Caki2 (cell line): ENCODE data around the gene ANKRD30A. TPM values are rescaled to one million over a fixed set of nuclear protein-coding genes. Genes with fewer than 3 reads are reported as not detected.
"Not testable (repeated sequence)": the region's sequence is repeated elsewhere in the genome, so short reads cannot be mapped to it uniquely, and the experiment has no call there.

Experiments
- DNase-seq: peaks from one replicate; pipeline ENCODE4 v3.0.0-alpha.2; 2015; ENCODE audit warnings: low read depth
- in situ Hi-C: cut with HindIII; loops from 2 replicates; pipeline ENCODE4 v1.10.0; 2016; ENCODE audit warnings: low sequenced_read_pairs, low pct_unique_long_range_greater_than_20kb, mixed read lengths
- total RNA-seq: library from RNA; depleted of rRNA; stranded (reverse); fragments of >200 nt; shearing (Covaris generic); gene quantifications from 2 replicates; pipeline ENCODE4 v1.2.3, GENCODE V29; 2014; ENCODE audit warnings: low replicate concordance; rRNA removed

ANKRD30A gene, protein sequence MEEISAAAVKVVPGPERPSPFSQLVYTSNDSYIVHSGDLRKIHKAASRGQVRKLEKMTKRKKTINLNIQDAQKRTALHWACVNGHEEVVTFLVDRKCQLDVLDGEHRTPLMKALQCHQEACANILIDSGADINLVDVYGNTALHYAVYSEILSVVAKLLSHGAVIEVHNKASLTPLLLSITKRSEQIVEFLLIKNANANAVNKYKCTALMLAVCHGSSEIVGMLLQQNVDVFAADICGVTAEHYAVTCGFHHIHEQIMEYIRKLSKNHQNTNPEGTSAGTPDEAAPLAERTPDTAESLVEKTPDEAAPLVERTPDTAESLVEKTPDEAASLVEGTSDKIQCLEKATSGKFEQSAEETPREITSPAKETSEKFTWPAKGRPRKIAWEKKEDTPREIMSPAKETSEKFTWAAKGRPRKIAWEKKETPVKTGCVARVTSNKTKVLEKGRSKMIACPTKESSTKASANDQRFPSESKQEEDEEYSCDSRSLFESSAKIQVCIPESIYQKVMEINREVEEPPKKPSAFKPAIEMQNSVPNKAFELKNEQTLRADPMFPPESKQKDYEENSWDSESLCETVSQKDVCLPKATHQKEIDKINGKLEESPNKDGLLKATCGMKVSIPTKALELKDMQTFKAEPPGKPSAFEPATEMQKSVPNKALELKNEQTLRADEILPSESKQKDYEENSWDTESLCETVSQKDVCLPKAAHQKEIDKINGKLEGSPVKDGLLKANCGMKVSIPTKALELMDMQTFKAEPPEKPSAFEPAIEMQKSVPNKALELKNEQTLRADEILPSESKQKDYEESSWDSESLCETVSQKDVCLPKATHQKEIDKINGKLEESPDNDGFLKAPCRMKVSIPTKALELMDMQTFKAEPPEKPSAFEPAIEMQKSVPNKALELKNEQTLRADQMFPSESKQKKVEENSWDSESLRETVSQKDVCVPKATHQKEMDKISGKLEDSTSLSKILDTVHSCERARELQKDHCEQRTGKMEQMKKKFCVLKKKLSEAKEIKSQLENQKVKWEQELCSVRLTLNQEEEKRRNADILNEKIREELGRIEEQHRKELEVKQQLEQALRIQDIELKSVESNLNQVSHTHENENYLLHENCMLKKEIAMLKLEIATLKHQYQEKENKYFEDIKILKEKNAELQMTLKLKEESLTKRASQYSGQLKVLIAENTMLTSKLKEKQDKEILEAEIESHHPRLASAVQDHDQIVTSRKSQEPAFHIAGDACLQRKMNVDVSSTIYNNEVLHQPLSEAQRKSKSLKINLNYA (N-terminal part only)
- total RNA-seq = not detected in 2 replicates

DNA sequence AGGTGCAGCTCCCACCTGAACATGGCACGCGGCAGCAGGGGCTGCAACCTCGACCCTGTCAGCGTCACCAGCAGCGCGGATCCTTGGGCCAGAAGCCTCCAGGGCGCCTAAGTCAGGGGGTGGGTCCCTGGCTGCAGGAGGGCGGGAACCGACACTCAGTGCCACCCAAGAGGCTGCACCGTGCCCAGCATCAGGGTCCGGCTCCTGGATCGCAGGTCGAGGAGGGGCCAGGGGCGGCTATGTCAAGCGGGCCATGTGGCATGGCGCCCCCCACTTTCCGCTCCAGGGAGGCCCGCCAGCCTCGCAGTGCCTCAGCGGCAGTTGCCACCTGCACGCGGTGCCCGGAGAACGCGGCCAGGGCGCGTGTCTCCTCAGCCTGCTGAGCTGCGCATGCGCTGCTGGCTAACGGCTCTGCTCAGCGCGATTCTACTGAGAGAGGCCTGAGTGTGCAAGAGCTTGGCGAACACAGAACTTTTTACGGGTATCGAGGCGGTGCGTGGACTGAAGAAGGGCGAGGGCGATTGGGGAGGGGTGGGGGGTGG lies at the start of gene ANKRD30A:
TSS of gene ANKRD30A (plus strand) at position 408 of the 542 bp plus-strand sequence. CDS start 190 bp downstream, outside the sequence.
- in situ Hi-C loops = no loop called here
- no peak for DNase-seq

DNA sequence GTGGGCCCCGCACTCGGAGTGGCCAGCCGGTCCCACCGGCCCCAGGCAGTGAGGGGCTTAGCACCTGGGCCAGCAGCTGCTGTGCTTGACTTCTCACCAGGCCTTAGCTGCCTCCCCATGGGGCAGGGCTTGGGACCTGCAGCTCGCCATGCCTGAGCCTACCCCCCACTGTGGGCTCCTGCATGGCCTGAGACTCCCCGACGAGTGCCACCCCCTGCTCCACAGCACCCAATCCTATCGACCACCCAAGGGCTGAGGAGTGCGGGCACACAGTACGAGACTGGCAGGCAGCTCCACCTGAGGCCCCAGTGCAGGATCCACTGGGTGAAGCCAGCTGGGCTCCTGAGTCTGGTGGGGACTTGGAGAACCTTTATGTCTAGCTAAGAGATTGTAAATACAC lies 49.3 kb upstream of the ANKRD30A start:
- in situ Hi-C loops, DNase-seq: not testable (repeated sequence)

DNA sequence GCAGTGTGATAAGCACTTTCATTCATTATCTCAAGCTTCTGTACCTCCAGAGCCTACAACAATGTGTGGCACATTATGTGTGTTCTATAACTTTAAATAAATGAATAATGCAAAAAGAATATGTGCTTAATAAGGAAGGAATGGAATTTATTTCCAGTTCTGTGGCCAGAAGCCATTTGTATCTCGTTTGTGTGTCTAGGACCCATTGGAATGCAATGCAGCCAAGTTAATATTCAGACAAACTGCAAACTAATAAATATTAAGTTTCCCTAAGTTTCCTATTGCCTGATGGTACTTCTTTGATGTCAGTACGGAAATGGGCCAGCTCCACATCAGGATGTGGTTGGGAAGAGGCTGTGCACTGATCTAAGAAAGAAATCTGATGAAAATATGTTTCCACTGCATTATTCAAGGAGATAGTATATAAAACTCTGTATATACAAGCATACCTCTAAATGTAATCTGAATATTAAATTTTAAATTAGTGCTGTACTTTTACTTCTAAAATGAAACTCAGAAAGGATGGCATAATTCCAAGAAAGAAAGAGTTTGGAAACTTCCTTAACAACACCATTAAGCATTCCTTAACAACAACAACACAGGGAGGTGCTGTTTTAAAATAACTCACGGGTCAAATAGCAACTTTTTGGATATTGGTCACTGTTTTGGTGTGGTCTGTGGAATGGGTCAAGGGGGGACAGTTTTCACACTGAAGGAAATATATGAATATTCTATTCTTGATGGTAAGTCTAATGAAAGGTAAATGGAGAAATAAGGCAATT lies 29.4 kb upstream of the ANKRD30A start:
- DNase-seq = no peak
- in situ Hi-C loops = no loop called here

DNA sequence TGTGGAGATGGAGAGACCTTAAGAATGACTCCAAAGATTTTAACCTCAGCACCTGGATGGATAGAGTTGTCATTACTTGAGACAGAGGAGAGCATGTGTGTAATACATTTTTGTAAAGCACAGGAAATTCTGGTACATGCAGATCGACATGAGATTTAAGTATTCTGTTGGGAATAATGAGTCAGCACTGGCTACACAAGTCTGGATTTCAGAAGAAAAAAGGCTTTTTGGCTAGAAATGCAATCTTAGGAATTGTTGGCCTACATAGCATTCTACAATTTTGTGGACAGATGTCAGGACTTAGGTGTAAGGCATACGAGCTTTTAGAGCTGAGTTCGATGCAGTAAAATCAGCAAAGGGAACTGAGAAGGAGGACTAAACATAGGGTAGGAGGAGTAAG lies 24.1 kb upstream of the ANKRD30A start:
- no peak for DNase-seq
- in situ Hi-C loops = no loop called here

DNA sequence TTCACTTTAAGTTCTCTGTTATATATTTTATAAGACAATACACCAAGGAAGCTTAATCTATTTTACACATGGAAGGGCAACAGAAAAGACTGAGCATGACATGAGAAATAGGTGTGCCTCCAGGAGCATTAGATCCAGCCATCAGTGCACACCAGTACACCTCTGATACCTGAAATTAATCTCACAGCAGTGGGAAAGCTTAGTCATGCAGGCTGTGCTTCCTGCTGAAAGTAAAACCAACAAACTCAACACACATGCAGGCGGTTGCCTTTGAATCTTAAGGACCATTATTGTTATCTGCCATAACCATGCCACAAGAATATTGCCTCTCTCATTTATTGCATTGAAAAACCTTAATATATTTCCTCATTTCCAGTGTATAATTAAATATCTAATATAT lies 16.4 kb upstream of the ANKRD30A start:
- in situ Hi-C loops = no loop called here
- no peak for DNase-seq

DNA sequence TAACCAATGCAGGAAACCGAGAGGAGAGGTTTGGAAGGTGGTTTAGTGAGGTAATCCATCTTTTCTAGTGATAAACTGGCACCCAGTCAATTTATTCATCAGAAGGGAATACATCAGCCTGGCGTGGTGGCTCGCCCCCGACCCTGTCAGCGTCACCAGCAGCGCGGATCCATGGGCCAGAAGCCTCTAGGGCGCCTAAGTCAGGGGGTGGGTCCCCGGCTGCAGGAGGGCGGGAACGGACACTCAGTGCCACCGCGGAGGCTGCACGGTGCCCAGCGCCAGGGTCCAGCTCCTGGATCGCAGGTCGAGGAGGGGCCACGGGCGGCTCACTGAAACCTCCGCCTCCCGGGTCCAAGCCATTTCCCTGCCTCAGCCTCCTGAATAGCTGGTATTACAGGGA lies 866 bp upstream of the ANKRD30A start:
- in situ Hi-C loops = no loop called here
- DNase-seq = no peak

DNA sequence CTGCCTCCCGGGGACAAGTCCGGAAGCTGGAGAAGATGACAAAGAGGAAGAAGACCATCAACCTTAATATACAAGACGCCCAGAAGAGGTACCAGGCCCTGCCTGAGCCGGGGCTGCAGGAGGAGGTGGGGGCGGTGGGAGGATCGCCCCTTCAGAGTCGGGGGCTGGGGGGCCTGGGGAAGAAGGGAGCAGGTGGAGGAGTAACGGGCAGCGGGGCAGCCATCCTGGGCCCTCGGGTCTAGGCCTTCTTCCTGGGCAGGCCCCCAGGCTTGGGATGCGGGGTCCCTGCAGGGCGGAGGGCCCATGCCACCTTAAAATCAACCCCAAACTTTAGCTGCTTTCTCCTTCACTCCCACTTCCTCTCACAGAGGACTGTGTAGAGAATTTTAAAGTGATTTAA lies 523 bp downstream of the ANKRD30A start:
- in situ Hi-C loops = no loop called here
- no peak for DNase-seq

DNA sequence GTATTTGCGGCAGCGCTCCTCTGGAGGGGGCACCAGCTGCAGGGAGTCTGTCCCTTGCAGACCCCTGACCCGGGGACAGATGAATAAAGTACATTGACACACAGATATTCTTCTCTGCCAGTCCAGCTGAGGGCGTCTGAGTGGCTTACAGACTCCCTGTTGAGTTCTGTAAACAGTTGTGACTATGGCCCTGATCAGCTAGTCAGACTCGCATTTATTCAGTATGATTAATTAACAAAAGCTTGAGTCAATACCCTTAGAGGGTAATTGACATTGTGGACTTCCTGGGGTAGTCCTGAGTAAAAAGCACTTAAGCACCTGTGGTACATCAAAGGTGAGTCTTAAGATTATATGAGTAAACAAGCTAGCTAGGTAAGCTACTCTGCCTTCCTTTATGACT lies 21.0 kb downstream of the ANKRD30A start:
- in situ Hi-C loops = no loop called here
- DNase-seq = no peak

DNA sequence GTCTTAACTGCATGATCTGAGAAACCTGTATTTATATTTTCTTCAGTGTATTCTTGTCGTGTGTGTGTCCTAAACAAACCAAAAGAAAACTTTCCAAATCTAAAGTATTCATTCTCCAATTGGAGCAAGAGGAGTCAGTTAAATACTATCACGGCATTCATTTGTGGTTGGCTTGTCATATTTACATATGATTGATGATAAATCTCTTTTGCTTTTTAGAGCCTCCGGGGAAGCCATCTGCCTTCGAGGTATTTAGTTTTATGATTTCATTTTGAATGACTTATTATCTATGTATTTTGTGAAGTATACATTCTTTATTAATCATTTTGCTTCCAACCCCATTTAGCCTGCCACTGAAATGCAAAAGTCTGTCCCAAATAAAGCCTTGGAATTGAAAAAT lies 37.0 kb downstream of the ANKRD30A start:
- DNase-seq, in situ Hi-C loops: not testable (repeated sequence)

DNA sequence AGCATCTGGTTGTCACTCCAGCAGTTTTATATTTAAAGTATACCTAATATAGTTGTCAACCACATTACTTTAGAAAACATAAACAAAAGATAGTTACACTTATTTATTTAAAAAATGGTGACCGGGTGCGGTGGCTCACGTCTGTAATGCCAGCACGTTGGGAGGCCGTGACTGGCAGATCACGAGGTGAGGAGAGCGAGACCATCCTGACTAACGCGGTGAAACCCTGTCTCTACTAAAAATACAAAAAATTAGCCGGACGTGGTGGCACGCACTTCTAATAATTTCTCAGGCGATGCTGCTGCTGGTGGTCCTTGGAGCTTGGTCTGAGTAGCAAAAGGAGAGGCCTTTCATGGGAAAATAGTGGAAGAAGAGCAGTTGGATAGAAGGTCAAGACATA lies 46.5 kb downstream of the ANKRD30A start:
- not testable (repeated sequence) for DNase-seq

DNA sequence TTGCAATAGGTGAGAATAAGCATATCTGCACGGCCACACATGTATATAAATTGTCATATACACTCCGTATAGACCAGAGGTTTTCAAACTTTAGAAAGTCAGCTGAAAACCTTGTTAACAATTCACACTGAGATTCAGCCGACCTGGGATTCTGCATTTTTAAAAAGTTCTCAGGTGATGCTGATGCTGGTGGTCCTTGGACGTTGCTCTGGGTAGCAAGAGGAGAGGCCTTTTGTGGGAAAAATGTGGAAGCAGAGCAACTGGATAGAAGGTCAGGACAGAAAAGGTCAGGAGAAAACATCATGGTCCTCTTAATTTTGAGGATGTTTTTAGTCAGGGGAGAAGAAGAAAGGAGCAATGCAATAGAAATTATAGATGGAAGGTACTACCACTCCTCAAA lies 52.9 kb downstream of the ANKRD30A start:
- DNase-seq, in situ Hi-C loops: not testable (repeated sequence)

More for the DNA sequence above, 46.5 kb downstream of the ANKRD30A start:
- in situ Hi-C loops = not testable (repeated sequence)

DNA sequence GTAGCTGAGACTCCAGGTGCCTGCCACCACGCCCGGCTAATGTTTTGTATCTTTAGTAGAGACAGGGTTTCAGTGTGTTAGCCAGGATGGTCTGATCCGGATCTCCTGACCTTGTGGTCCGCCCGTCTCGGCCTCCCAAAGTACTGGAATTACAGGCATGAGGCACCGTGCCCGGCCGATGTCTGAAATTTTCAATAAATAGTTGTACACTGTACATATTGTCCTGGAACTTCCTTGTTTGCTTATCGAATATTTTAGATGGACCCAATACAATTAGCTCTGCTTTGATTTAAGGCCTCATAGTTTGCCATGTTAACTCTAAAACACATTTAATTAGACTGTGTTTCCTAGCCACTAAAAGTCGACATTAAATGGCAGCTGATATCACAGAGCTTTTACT lies 57.3 kb downstream of the ANKRD30A start:
- in situ Hi-C loops = not testable (repeated sequence)

DNA sequence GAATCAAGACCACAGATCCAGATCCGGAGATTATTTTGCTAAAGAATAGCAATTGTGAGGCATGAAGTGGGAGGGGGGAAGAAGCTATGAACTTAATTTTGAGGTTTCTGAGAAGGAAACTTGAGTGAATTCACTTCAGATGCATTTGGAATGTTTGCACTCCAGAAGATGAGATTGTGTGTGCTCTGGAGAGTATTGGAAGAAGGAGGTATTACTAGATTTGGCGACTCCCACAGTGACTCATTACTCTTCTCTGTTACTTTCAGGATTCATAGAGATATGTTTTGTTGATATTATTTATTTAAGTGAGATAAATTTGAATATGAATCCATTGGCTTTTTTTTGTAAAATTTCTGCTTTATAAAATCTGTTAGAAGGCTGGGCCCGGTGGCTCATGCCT lies 80.7 kb downstream of the ANKRD30A start:
- in situ Hi-C loops = no loop called here
- no peak for DNase-seq

More for the DNA sequence above, 57.3 kb downstream of the ANKRD30A start:
- DNase-seq = not testable (repeated sequence)

DNA sequence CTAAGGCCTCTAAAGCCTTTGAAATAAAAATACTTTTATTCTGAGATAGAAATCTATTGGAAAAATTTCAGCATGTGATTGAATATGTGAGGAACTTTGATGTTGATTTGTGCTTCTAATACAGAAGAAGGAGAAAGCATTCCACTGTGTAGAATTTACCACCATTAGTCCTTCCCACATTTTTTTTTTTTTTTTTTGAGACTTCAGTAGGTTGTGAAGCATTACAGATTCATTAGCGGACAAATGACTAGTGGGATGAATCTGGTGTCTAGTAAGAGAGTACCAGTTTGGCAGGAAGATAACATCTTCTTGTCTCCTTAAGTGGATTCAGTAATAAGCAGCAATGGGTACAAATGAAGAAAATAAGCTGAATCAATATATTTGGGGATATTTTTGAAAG lies 95.5 kb downstream of the ANKRD30A start:
- no peak for DNase-seq
- in situ Hi-C loops = no loop called here

DNA sequence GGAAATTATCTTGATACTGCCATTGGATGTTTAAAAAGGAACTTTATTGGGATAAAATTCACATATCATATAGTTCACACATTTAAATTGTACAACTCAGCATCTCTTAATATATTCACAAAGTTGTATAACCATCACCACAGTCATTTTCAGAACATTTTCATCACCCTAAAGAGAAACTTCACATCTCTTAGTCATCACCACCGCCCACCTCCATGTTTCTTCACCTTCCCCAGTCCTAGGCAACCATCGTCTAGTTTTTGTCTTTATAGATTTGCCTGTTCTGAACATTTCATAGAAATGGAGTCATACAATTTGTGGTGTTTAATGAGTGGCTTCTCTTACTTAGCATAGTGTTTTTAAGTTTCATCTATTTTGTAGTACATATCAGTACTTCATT lies 96.6 kb downstream of the ANKRD30A start:
- no peak for DNase-seq
- in situ Hi-C loops = no loop called here

DNA sequence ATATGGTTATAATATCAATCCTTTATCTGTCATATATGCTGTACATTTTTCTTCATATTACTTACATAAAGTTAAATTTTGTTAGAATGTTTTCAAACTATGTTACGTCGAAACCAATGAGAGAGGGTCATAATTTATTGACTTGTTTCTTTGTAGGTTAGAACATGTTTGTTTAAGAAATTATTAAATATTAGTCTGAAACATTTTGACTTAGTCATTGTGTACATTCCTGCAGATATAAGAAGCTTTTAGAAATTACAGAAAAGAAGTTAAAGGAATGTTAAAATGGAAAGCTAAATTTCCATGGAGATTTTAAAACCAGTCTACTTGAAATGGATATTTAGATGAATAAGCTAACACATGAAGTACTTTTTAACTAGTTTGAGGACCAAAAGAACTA lies 99.8 kb downstream of the ANKRD30A start:
- in situ Hi-C loops = no loop called here

DNA sequence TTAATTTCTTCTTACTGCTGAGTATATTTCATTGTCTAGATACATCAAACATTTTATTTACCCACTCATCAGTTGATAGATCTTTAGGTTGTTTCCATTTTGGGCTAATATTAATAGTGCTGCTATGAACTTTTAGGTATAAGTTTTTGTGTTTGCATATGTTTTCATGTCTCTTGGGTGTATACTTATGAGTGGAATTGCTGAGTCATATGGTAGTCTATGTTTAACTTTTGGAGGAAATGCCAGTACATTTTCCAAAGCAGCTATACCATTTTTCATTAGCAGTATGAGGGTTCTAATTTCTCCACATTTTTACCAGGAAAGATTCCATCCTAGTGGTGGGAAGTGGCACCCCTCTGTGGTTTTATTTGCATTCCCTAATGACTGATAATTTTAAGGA lies 101.1 kb downstream of the ANKRD30A start:
- peak; percentile 6 for DNase-seq
- in situ Hi-C loops = no loop called here

More for the DNA sequence above, 99.8 kb downstream of the ANKRD30A start:
- no peak for DNase-seq
